ENCODE results near the gene FHIT.

DNA sequence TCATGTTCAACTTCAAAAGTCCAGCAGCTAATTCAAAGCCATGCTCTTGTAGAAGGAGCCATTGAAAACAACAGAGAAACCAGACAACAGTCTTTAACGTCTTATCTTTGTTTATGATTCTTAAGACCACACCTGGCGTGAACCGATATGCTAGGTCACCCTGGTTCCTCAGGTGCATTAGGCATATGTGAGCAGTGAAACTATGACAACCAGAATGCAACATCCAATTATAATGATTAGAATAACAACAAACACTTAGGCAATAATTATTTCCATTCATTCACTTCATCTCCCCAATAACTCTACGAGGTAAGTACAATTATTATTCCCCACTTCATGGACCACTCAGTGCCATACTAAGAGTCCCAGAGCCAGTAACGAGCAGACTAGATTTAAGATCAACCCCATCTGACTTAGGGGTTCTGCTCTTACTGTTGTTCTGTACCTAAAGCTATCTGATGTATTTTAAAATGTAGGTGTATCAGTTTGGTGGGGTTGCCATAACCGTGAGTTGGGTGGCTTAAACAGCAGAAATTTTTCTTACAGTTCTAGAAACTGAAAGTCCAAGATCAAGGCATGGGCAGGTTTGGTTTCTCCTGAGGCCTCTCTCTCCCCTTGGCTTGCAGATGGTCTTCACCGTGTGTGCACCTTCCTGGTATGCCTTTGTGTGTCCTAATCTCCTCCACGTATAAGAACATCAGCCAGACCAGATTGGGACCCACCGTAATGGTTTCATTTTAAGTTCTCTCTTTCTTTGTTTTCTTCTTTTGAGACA is 1203.6 kb downstream of the FHIT start:
- TF ChIP-seq, protein P1, sequence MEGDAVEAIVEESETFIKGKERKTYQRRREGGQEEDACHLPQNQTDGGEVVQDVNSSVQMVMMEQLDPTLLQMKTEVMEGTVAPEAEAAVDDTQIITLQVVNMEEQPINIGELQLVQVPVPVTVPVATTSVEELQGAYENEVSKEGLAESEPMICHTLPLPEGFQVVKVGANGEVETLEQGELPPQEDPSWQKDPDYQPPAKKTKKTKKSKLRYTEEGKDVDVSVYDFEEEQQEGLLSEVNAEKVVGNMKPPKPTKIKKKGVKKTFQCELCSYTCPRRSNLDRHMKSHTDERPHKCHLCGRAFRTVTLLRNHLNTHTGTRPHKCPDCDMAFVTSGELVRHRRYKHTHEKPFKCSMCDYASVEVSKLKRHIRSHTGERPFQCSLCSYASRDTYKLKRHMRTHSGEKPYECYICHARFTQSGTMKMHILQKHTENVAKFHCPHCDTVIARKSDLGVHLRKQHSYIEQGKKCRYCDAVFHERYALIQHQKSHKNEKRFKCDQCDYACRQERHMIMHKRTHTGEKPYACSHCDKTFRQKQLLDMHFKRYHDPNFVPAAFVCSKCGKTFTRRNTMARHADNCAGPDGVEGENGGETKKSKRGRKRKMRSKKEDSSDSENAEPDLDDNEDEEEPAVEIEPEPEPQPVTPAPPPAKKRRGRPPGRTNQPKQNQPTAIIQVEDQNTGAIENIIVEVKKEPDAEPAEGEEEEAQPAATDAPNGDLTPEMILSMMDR (conservative IDR thresholded peaks at IDR 0.05; ENCODE audit: low read depth, low read length), result no peak
- no peak for TF ChIP-seq EZH2 (IDR thresholded peaks at IDR 0.05; ENCODE audit: low read length, unreplicated experiment)
- no peak for TF ChIP-seq EZH2phosphoT487 (IDR thresholded peaks at IDR 0.05; ENCODE audit: borderline replicate concordance, low read length)

Data from PC-3 (cell line).